Adrenal gland (tissue), 12 donors: ENCODE data around the gene CDK5R1. TPM values are rescaled to one million over a fixed set of nuclear protein-coding genes. Genes with fewer than 3 reads are reported as not detected.

Experiments used
- DNase-seq, 7 donors: peaks; one replicate each; pipeline ENCODE4 v3.0.0-alpha.2; 2019 to 2020
- H3K27ac ChIP-seq, 5 donors: fragments of 200-600 bp; sonication (generic) in 4 of 5; 1 replicate in 3 of 5; 2 replicates in 2 of 5; pipeline versions ENCODE4 v1.5.1 to v1.8.0; 2016 to 2020; ENCODE audit warnings: mild to moderate bottlenecking in 1 of 5
- H3K27me3 ChIP-seq: fragments of 200-600 bp; 2 replicates; pipeline ENCODE4 v1.8.0; 2021
- H3K36me3 ChIP-seq, 2 donors: fragments of 200-600 bp; replicated peaks in 1 of 2; 1 replicate in 1 of 2; 2 replicates in 1 of 2; pipeline versions ENCODE4 v1.5.1 to v1.8.0; 2018 to 2022
- H3K4me1 ChIP-seq, 2 donors: fragments of 200-600 bp; replicated peaks in 1 of 2; 1 replicate in 1 of 2; 2 replicates in 1 of 2; pipeline versions ENCODE4 v1.5.1 to v1.8.0; 2018 to 2021
- H3K4me3 ChIP-seq, 4 donors: fragments of 200-600 bp; sonication (generic) in 3 of 4; one replicate each; pipeline ENCODE4 v1.5.1; 2016 to 2018
- H3K9me3 ChIP-seq, 3 donors: fragments of 200-600 bp; sonication (generic) in 1 of 3; replicated peaks in 1 of 3; 1 replicate in 2 of 3; 2 replicates in 1 of 3; pipeline versions ENCODE4 v1.5.1 to v1.8.0; 2016 to 2021
- POLR2A ChIP-seq, 2 donors: fragments of 450-650 bp; IDR thresholded peaks; one replicate each; pipeline ENCODE4 v1.6.1; 2017; ENCODE audit warnings: antibody characterized with exemption in 2 of 2, mild to moderate bottlenecking in 2 of 2, moderate library complexity in 1 of 2
- WGBS, 4 donors: extraction: QIAGEN DNeasy Blood & Tissue Kit in 2 of 4; methylation state at CpG; one replicate each; pipeline versions ENCODE4 v1.1.5 to v1.1.7; 2013 to 2017; 5-methylcytosine and 5-hydroxymethylcytosine counted together
- intact Hi-C, 2 donors: fragments of 100-400 bp; cut with DNase I; formaldehyde crosslinking; loops; one replicate each; pipeline versions ENCODE4 v1.14.1 to v1.15.0; 2022 to 2023
- polyA plus RNA-seq, 3 donors: library from polyadenylated mRNA; stranded (reverse); fragments of 200-250 nt in 2 of 3; fragments of 350-450 nt in 1 of 3; fragmentation: Illumina TruSeq in 1 of 3; extraction: RNeasy Lipid Tissue Mini Kit (QIAGEN cat#74804) in 1 of 3; gene quantifications; one replicate each; pipeline ENCODE4 v1.2.3, GENCODE V29; 2013 to 2014
- total RNA-seq, 9 donors: library from RNA; depleted of rRNA in 4 of 9; stranded (reverse); fragments of >200 nt in 4 of 9; fragments of 120-200 nt in 1 of 9; fragmentation: NEBNext Ultra II Directional in 1 of 9; extraction: Animal tissue kit (Norgen Biotek cat#: 25700) in 1 of 9; gene quantifications; one replicate each; pipeline versions ENCODE4 v1.1.0 to v1.2.4, GENCODE V29; 2013 to 2023
- TF ChIP-seq, protein P1 (sequence below), 6 experiments: fragments of 450-650 bp in 4 of 6; fragments of 200-600 bp in 2 of 6; sonication (generic) in 1 of 6; IDR thresholded peaks; 1 replicate in 5 of 6; 2 replicates in 1 of 6; pipeline versions ENCODE4 v1.5.1 to v1.8.0; 2016 to 2021; ENCODE audit warnings: antibody characterized with exemption in 6 of 6, mild to moderate bottlenecking in 2 of 6, moderate library complexity in 1 of 6
- donor health status: healthy with polysubstance abuse.
- donor health status: Bipolar disorder and iron deficiency.
- donor health status: DM: yes; HTN: yes; CAD: no.
- donor health status: DM: no; HTN: no; CAD: no.
- donor health status: DM: no; HTN: no; CAD: no.
- donor health status: DM: yes; HTN: yes; CAD: no.

The CDK5R1 gene
- total and polyA plus RNA-seq, 12 donors = 0.98 to 4.5 (median 2.7) TPM

DNA sequence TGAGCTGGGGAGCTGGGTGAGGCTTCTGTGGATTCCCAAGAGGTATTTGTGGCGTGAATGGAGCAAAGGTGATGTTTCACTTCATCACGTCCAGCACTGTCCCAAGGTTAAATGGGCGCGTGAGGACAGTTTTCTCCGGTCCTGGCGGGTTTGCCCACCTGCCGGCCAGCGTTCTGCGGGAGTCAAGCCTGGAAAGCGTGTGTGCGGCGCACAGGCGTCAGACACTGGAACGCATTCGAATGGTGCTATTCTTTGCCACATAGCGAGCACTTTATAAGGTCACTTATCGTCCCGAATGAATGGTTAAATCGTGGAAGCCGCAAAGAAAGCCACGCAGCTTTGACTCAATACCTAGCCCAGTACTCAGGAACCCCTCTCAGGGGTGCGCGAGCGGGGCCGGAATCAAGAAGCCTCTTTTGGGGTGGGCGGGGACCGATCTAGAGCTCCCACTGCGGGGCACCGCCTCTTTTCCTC is 42.9 kb upstream of the CDK5R1 start:
- DNase-seq = peak in 2 of 7 donors; percentile 34 to 58
- Histone ChIP-seq H3K4me1 (peaks cover 8 to 18% of the 10 kb centered on the region in 2 donors), H3K36me3 (peaks cover 0 to 21% of the 10 kb centered on the region in 2 donors), H3K9me3 (no peaks in the 10 kb centered on the region), H3K4me3 (peak overlapping the region in 2 of 4 donors; percentile 67 to 87), H3K27ac (peak overlapping the region in 1 of 5 donors; percentile 82), H3K27me3 (no peaks in the 10 kb centered on the region)
- 5 to 7% (median 7%) methylated on average over 24 to 29 of the region's 29 CpGs for WGBS, 4 donors
- TF ChIP-seq POLR2A (IDR thresholded peaks at IDR 0.05) = no peak
- TF ChIP-seq, protein P1, sequence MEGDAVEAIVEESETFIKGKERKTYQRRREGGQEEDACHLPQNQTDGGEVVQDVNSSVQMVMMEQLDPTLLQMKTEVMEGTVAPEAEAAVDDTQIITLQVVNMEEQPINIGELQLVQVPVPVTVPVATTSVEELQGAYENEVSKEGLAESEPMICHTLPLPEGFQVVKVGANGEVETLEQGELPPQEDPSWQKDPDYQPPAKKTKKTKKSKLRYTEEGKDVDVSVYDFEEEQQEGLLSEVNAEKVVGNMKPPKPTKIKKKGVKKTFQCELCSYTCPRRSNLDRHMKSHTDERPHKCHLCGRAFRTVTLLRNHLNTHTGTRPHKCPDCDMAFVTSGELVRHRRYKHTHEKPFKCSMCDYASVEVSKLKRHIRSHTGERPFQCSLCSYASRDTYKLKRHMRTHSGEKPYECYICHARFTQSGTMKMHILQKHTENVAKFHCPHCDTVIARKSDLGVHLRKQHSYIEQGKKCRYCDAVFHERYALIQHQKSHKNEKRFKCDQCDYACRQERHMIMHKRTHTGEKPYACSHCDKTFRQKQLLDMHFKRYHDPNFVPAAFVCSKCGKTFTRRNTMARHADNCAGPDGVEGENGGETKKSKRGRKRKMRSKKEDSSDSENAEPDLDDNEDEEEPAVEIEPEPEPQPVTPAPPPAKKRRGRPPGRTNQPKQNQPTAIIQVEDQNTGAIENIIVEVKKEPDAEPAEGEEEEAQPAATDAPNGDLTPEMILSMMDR (IDR thresholded peaks at IDR 0.05) = peak in 2 of 6 experiments; percentile 73 to 79
- intact Hi-C loops = no loop called here

GRCh38 chr17:32444301-32445073 is 42.3 kb upstream of the CDK5R1 start, which contains the start of gene PSMD11:
PSMD11 (plus strand) TSS chr17:32444510; CDS start chr17:32444524, 14 bp downstream.
- peaks cover 8 to 18% of the 10 kb centered on the region in 2 donors for H3K4me1 ChIP-seq
- H3K27ac ChIP-seq = peak within 1 kb of the TSS; percentile 37 to 87 (median 81)
- DNase-seq = peak; percentile 97 to 99 (median 98)
- H3K27me3 ChIP-seq = no peaks in the 10 kb centered on the region
- peaks cover 0 to 27% of the 10 kb centered on the region in 2 donors for H3K36me3 ChIP-seq
- H3K4me3 ChIP-seq = peak within 1 kb of the TSS; percentile 67 to 87 (median 84)
- intact Hi-C loops = no loop called here
- 0 to 2% (median 0%) methylated on average over 18 to 74 of the region's 74 CpGs for WGBS, 4 donors
- no peaks in the 10 kb centered on the region for H3K9me3 ChIP-seq
- TF ChIP-seq, protein P1 (IDR thresholded peaks at IDR 0.05) = peak in 4 of 6 experiments; percentile 80 to 83 (median 82)
- peak; percentile 25 to 51 for TF ChIP-seq POLR2A (IDR thresholded peaks at IDR 0.05)

- no peaks in the 10 kb centered on the region for H3K27me3 ChIP-seq
- H3K9me3 ChIP-seq = no peaks in the 10 kb centered on the region
- peaks cover 0 to 32% of the 10 kb centered on the region in 2 donors for H3K36me3 ChIP-seq
- WGBS, 4 donors = 0 to 1% (median 0%) methylated on average over 8 to 14 of the region's 14 CpGs
- H3K27ac ChIP-seq = peak overlapping the region; percentile 37 to 87 (median 81)
- DNase-seq = peak in 5 of 7 donors; percentile 43 to 60 (median 52)
- peak overlapping the region; percentile 67 to 87 (median 84) for H3K4me3 ChIP-seq
- TF ChIP-seq POLR2A (IDR thresholded peaks at IDR 0.05) = peak in 1 of 2 donors; percentile 30
- TF ChIP-seq, protein P1 (IDR thresholded peaks at IDR 0.05) = no peak
- intact Hi-C loops = no loop called here
- H3K4me1 ChIP-seq = peaks cover 8 to 18% of the 10 kb centered on the region in 2 donors
Measured at GRCh38 chr17:32445074-32445415, 41.7 kb upstream of the CDK5R1 start.

GRCh38 chr17:32445497-32445896 is 41.3 kb upstream of the CDK5R1 start:
- H3K4me1 ChIP-seq = peaks cover 8 to 18% of the 10 kb centered on the region in 2 donors
- DNase-seq = no peak
- H3K4me3 ChIP-seq = peak overlapping the region in 2 of 4 donors; percentile 67 to 87
- H3K27me3 ChIP-seq = no peaks in the 10 kb centered on the region
- no peaks in the 10 kb centered on the region for H3K9me3 ChIP-seq
- TF ChIP-seq POLR2A (IDR thresholded peaks at IDR 0.05) = no peak
- intact Hi-C loops = no loop called here
- peak overlapping the region in 4 of 5 donors; percentile 78 to 87 (median 82) for H3K27ac ChIP-seq
- H3K36me3 ChIP-seq = peaks cover 0 to 34% of the 10 kb centered on the region in 2 donors
- 18 to 27% (median 19%) methylated on average over 6 of the region's 6 CpGs for WGBS, 4 donors
